Ramos (cell line): ENCODE data around the gene STMN1.

Experiments
- in situ Hi-C: fragments of 300-500 bp; cut with MboI; formaldehyde crosslinking; loops from one replicate; pipeline ENCODE4 v1.14.3; 2022; ENCODE audit warnings: low sequenced_read_pairs; ENCODE audit not compliant: unreplicated experiment

The STMN1 gene

DNA sequence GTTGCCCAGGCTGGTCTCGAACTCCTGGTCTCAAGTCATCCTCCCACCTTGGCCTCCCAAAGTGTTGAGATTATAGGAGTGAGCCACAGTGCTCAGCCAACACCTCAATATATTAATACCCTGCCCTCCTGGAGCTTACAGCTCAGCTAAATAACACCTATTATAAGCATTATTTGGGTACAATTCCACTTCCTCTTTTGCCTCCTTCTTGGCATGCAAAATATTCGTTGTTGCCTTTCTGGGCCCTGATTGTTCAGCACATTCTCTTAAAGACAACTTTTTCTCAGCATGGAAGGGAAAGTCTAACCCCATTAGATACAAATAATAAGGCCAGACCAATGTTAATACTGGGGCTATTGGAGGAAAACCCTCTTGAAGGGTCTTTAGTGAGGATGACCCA, 33.5 kb downstream of the STMN1 start:
- in situ Hi-C loops: no loop called here

DNA sequence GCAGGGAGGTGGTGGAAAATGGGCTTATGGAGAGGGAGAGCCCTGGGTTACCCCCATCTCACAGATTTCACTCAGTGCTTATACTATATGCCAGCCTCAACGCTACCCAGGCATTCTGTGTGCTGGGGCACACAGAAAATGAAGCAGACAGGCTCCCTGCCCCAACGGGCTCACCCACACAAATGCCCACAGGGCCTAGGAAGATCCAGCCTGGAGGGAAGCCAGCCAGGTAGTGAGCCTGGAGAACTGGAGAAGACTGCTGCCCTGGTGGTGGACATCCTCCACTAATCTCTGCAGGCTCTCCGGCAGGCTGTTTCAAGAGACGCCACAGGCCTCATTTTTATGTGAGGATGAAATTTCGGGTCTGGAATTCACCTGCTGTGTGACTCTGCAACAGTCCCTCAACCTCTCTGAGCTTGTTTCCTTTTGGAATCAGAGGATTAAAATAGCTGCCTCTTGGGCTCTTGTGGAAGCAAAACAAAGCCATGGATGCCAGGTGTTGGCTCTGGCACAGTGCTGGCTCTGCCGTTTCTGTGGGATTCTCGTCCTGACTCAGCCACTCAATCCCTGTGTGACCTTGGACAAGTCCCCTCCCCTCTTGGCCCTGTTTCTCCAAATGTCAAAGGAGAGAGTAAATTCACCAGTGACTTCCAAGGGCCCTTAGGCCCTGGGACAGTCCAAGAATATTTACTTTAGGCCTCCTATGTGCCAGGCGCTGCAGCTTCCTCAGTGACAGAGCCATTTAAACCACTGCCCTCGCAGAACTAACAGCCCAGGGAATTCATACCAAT, 34.3 kb downstream of the STMN1 start:
- in situ Hi-C loops: no loop called here

DNA sequence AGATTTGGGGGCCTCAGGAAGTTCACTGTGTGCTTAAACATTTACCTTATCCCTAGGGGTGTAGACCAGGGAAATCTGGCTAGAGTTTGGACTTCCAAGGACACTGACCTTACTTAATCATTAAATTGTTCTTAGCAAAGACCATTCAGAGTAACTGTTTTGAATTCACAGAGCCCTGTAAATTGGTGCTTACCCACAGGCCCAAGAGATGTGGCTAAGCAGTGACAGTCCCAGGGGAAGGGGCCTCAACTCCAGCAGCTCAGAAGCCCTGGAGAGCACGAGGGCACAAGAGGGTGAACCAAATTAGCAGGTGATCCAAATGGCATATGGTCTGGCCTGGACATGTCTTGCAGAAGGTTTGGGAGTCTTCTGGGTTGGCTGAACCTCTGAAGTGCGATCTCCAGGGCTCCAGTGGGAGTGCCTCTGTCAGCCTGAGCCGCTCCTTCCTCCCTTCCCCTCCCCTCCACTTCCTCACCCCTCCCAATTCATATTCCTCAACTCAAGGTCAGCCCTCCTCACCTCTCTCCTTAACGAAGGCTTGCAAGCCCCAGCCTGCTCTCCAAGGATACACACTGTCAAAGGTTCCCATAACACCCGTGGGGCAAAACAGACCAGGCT, 35.0 kb downstream of the STMN1 start:
- in situ Hi-C loops: no loop called here

DNA sequence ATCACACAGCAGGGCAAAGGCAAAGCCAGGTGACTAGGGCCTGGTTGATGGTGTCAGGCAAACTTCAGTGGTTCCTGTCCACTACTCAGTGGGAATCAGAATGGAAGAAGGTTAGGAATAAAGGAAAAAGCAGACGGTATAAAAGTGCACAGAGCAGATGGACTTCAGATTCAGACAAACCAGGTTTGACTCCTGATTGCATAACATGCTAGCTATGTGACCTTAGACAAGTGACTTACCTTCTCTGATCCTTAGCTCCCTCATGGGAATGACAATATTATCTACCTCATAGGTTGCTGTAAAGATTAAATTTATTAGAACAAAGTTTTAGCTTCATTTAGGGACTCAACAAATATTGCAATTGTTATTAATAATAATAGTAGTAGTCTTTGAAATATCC, 35.6 kb downstream of the STMN1 start:
- in situ Hi-C loops: no loop called here

DNA sequence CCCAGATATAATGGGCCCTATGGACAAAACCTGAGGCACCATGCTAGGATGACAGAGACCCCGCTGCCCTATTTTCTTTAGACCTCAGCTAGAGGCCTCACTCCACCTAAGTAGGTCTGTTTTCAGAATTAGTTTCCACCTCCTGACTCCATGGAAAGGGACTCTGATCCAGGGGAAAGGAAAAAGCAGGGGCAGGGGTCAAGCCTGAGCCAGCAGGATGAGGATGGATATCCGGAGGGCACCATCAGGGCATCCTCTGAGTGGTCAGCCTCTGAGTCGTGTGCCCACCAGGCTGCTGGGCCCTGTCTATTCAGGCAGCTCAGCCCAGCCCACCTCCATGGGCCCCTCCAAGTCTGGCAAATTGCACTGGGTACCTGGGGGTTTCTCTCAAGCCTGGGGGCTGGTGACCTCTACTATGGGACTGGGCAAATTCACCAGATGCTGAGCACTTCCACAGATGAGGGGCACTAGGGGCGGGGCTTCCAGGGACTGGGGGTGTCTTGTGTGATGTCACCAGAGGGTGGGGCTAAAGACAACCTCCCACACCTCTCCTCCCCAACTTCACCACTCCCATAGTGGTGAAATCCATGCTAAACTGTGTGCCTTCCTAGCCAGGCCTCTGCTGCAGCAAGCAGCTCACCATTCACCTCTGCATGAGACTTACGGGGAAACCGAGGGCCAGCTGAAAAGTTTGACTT, 36.2 kb downstream of the STMN1 start:
- in situ Hi-C loops: no loop called here

DNA sequence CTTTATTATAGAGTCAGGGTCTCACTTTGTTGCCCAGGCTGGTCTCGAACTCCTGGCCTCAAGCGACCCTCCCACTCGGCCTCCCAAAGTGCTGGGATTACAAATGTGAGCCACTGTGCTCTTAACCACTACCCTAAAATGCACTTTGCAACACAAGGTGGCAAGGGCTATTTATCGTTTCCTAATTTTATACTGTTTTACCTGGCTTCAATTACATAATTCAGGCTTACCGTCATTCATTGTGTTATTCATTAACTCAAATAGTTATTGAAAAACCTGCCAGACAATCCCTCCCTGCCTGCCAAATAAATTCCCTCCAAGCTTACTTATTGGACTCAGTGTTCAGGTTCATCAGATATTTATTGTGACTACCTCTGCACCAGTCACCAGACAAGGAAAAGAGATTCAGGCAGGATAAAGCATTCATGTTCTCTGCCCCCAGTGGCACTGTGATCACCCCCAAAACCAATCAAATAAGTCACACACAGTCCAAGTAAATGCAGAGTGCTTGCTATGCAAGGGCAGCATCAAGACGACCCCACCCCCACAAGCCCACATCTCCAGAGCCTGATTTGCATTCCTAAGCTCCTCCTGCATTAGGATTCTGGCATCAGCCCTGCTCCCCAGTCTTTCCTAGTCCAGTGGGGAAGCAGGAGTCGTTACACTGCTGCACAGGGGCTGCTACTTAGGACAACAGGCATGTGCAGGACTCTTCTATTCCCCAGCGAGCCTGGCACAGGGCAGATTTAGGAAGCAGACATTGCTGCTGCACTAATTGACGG, 38.8 kb downstream of the STMN1 start:
- in situ Hi-C loops: no loop called here

DNA sequence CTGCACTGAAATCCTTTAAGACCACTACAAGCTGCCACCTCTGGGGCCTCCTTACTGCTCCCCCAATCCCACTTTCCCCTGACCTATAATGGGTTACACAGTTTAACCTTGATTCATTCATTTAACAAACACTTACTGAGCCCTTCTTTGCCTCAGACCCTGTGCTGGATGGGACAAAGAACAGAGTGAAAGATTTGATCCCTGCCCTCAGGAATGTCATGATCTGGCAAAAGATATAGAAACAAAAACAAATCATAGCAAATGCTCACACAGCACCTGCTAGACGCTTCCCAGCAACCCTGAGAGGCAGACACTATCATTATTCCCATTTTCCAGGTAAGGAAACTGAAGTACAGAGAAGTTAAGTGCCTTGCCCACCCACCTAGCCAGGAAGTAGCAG, 39.9 kb downstream of the STMN1 start:
- in situ Hi-C loops: no loop called here

DNA sequence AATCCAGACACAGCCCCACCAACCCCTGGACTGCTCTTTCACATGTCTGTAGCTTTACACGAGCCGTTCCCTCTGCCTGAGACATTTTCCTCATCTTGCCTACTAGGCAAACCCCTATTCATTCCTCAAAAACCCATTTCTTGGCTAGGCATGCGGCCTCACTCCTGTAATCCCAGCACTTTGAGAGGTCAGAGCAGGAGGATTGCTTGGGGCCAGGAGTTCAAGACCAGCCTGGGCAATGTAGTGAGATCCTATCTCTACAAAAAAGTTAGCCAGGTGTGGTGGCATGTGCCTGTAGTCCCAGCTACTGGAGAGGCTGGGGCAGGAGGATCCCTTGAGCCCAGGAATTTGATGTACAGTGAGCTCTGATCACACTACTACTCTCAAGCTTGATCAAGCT, 41.8 kb downstream of the STMN1 start:
- in situ Hi-C loops: no loop called here

DNA sequence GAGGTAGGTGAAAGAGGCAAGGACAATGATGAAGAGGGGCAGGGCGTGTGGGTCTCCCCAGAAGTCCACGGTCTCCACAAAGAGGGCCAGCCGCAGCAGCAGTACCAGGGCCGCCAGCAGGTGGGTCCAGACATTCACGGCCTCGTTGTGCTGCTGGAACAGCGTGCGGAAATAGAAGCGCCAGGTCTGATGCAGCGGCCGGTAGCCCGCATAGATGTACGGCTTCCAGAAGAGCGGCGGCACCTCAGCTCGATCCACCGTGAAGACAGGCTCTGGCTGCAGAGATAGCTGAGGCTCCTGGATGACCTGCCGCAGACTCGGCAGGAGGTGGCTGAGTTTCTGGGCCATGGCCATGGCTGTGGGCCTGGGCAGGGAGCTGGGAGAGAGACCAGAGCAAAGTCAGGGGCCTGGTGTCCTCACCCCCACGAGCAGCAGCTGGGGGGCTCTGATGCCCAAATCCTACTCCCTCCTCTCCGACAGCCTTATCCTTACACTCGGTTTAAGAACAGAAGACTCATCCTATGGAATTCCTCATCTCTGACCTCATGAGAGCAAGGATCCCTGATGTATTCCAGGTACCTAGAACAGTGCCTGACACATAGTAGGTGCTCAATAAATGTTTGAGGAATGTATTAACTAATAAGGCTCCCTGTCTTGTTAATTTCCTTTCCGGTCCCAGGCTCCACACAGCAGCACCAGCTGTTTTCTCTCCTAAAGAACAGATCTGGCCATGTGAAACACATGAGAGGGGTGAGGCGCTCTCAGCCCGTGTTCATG, 42.5 kb downstream of the STMN1 start:
- in situ Hi-C loops: no loop called here

DNA sequence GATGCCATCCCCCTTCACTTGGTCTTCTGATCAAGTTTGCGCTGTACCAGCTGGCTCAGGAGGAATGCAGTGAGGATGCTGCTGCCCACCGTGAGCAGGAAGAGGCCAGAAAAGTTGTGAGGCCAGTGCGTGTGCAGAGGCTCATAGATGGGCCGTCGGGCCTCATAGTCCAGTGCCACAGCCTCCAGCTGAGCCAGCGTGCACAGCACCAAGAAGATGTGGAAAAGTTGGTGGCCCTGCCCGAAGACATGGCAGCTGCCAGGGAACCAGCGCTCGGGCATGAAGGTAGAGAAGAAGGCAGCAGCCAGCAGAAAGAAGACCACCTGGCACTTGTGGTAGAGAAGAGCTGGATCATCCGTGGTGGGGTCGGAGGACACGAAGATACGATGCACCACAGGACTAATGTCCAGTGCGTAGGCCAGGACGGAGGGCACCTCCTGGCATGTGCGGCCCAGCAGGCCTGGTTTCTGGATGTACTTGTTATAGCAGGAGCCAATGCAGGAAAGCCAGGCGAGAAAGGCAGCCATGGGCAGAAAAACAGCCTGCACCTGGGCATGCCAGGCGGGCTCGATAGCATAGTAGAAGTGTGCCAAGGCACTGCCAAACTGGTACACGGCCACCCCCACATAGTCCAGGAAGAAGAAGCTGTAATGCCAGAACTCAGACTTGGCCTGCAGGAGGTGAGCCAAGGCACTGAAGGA, 43.3 kb downstream of the STMN1 start:
- in situ Hi-C loops: no loop called here

DNA sequence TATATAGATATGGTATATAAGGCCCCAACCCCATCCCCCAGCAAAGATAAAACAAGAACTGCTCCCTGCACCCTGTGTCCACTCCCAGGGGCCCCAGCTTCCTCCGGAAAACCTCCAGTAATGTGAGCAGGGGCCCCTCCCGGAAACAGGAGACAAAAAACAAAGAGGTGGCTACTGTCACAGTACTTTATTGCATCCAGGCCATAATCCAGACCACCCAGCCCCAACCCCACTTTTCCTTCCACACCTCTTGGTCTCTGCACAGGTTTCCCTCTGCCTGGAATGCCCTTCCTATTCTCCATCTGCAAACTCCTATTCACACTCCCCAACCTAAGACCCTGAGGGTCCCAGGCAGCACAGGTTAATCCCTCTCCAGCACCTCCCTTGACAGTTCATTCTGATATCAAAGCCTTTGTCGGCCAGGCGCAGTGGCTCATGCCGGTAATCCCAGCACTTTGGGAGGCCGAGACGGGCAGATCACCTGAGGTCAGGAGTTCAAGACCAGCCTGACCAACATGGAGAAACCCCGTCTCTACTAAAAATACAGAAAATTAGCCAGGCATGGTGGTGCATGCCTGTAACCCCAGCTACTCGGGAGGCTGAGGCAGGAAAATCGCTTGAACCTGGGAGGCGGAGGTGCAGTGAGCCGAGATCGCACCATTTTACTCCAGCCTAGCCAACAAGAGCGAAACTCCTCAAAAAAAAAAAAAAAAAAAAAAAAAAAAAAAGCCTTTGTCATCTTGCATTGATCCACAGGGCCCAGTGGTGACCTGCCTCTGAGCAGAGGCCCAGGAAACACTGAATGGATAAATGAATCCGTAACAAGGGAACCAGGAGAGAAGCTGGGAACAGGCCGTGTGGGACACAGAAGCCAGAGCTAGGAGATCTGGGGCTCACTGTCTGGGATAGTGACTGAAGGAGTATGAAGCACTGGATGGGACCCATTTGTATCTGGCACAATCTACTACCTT, 44.6 kb downstream of the STMN1 start:
- in situ Hi-C loops: no loop called here

DNA sequence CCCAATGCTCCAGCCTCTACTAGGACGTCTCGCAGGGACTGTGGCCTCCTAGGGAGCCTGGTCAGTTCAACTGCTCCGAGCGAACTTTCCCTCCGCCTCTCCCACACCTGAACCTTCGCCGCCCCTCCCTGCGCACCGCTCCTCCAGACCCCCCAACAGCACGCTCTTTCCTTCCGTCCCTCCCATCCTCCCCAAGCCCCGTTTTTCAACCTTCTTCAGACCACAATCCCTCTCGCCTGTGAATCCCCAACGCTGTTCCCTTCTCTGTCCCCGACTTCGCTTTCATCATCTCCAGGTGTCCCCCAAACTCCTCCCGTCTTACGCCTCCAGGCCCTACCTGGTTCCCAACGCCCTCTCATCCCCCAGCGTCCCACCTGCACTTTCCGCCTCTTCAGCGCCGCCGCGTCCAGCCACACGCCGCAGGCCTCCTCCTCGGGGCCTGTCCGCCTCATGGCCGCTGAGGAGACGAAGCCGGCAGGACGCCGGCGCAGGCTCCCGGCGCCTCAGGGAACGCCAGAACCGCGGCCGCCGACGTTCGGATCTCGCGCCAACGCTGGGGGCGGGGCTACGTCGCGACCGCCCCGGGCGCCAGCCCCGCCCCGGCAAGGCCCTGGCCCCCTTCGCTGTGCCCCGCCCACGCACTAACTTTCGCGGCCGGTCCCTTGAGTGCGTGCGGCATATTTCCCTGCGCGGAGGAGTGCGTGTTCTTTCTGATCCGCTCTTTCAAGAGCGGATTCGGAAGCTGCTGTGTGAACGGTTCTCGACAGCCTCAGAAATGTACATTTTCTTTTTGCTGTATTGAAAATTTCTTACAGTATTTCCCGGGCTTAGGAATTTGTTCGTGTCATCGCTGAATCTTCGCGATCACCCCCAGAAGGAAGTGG, 47.1 kb downstream of the STMN1 start, which contains the start of gene AUNIP:
TSS of gene AUNIP (minus strand) at position 552 of the 884 bp plus-strand sequence. CDS start at position 452, 100 bp downstream.
- in situ Hi-C loops: no loop called here

DNA sequence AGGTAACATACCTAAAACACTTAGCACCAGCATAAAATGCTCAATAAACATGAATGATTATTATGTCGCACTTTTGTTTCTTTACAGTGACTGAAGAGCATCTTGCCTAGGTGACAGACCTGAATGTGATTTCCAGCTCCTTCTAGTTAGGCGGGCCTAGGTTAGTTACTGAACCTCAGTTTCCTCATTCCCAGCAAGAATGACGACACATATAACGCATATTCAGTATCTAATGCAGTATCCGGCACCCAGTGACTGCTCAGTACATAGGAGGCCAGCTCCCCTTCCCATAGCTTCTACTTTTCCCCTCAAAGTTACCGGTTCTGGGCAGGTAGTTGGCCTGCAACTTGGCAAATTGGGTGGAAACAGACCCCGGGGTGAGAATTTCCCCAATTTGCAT, 47.7 kb downstream of the STMN1 start:
- in situ Hi-C loops: no loop called here

DNA sequence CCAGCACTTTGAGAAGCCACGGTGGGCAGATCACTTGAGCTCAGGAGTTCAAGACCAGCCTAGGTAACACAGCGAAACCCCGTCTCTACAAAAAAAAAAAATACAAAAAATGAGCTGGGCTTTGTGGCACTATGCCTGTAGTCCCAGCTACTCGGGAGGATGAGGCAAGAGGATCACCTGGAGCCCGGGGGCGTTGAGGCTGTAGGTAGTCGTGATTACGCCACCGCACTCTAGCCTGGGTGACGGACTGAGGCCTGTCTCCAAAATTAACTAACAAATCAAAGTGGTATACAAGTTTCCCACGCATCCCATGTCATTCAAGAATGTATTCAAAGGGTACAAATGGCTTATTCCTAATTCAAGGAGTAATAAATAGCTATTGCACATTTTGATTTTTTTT, 49.4 kb downstream of the STMN1 start:
- in situ Hi-C loops: no loop called here

DNA sequence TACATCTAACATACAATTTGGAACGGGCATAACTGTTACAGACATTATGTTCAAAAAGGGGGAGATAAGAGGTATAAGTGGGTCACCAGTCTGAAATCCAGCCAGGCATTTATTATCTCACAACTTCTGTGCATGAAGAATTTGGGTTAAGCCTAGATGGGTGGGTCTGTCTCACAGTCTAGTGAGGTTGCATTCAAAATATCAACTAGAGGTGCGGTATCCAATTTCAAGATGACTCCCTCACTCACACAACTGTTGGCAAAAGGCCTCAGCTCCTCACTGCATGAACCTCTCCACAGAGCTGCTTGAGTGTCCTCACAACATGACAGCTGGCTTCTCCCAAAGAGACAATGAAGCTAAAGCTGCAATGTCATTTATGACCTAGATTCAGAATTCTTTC, 51.7 kb downstream of the STMN1 start:
- in situ Hi-C loops: no loop called here
